HCT116 (cell line): ENCODE measurements around the gene THSD4. TPM values are rescaled to one million over a fixed set of nuclear protein-coding genes. Genes with fewer than 3 reads are reported as not detected.

Experiments
- ATAC-seq: fragments of 200-7000 bp; cut with Tn5 transposase; 2 replicates; pipeline ENCODE4 v1.9.1; 2020; ENCODE audit warnings: mild to moderate bottlenecking, moderate library complexity
- BruUV-seq: library from RNA; stranded (reverse); fragments of 400-500 nt; replicated peaks from 2 replicates; lab custom pipeline; 2021; lab: Mats Ljungman, UMichigan
- CTCF ChIA-PET: fragments of 300-600 bp; sonication (Branson Sonifier 250); formaldehyde crosslinking; loops from one replicate; lab custom pipeline; 2021; ENCODE audit warnings: antibody characterized with exemption; lab: Charles Lee
- POLR2A ChIA-PET: fragments of 300-600, 350-600 bp; sonication (Branson Sonifier 250); formaldehyde crosslinking; loops from one replicate; lab custom pipeline; 2021; ENCODE audit warnings: antibody characterized with exemption; lab: Charles Lee
- RAD21 ChIA-PET, 2 experiments: fragments of 300-600 bp; sonication (Branson Sonifier 250); formaldehyde crosslinking; loops; one replicate each; lab custom pipeline; 2023; ENCODE audit warnings: low total read pairs in 2 of 2; ENCODE audit not compliant: uncharacterized antibody in 2 of 2, unreplicated experiment in 2 of 2, low non-redundant PET in 1 of 2; lab: Charles Lee
- DNase-seq: peaks from one replicate; pipeline ENCODE4 v3.0.0-alpha.2; 2010; ENCODE audit warnings: low read depth, low spot score
- H2AFZ ChIP-seq: fragments of 200-600 bp; shearing (Covaris generic), sonication (generic); 2 replicates; pipeline ENCODE4 v1.6.1; 2017; ENCODE audit warnings: low read depth, mixed run types, mixed read lengths, antibody characterized with exemption, low read length; ENCODE audit not compliant: poor library complexity, severe bottlenecking
- H3K27ac ChIP-seq: 2 replicates; pipeline ENCODE4 v1.5.1; 2012; ENCODE audit warnings: low read depth, low read length
- H3K27me3 ChIP-seq: fragments of 200-600 bp; sonication (generic); 2 replicates; pipeline ENCODE4 v1.6.1; 2016; ENCODE audit warnings: mixed run types, low read length, mixed read lengths; ENCODE audit not compliant: insufficient read depth
- H3K36me3 ChIP-seq, 2 experiments: fragments of 200-500 bp in 1 of 2; fragments of 200-600 bp in 1 of 2; sonication (Bioruptor generic) in 1 of 2; sonication (generic) in 1 of 2; 2 replicates each; pipeline versions ENCODE4 v1.5.1 to v1.6.1; 2014 to 2016; ENCODE audit warnings: low read length in 2 of 2, inconsistent platforms in 1 of 2, mixed read lengths in 1 of 2, mixed run types in 1 of 2; ENCODE audit not compliant: insufficient read depth in 2 of 2, control insufficient read depth in 1 of 2
- H3K4me1 ChIP-seq, 2 experiments: fragments of 200-600 bp in 1 of 2; sonication (generic) in 1 of 2; 2 replicates each; pipeline versions ENCODE4 v1.5.1 to v1.6.1; 2012 to 2017; ENCODE audit warnings: low read length in 2 of 2, inconsistent platforms in 1 of 2, mild to moderate bottlenecking in 1 of 2, mixed read lengths in 1 of 2, mixed run types in 1 of 2, moderate library complexity in 1 of 2; ENCODE audit not compliant: insufficient read depth in 2 of 2, control insufficient read depth in 1 of 2
- H3K4me2 ChIP-seq: fragments of 200-600 bp; sonication (generic); 2 replicates; pipeline ENCODE4 v1.6.1; 2017; ENCODE audit warnings: mixed run types, low read length, mixed read lengths
- H3K4me3 ChIP-seq, 2 experiments: fragments of 200-600 bp in 1 of 2; sonication (generic) in 1 of 2; replicated peaks in 1 of 2; 2 replicates each; pipeline ENCODE4 v1.5.1; 2011 to 2016; ENCODE audit warnings: low read length in 2 of 2, control low read depth in 1 of 2, low read depth in 1 of 2, mild to moderate bottlenecking in 1 of 2, mixed read lengths in 1 of 2, mixed run types in 1 of 2
- H3K79me2 ChIP-seq: fragments of 200-600 bp; sonication (generic); 2 replicates; pipeline ENCODE4 v1.6.1; 2017; ENCODE audit warnings: mild to moderate bottlenecking, mixed run types, low read length, moderate library complexity, mixed read lengths; ENCODE audit not compliant: insufficient read depth
- H3K9ac ChIP-seq: fragments of 200-600 bp; sonication (generic); 2 replicates; pipeline ENCODE4 v1.6.1; 2016; ENCODE audit warnings: low read length, mixed read lengths
- H3K9me2 ChIP-seq: fragments of 200-600 bp; sonication (generic), shearing (Covaris generic); 2 replicates; pipeline ENCODE4 v1.6.1; 2017; ENCODE audit warnings: mixed run types, mild to moderate bottlenecking, moderate library complexity; ENCODE audit not compliant: insufficient read depth
- H3K9me3 ChIP-seq, 2 experiments: fragments of 200-500 bp in 1 of 2; fragments of 200-600 bp in 1 of 2; sonication (Bioruptor generic) in 1 of 2; sonication (generic) in 1 of 2; 2 replicates each; pipeline ENCODE4 v1.6.1; 2014 to 2017; ENCODE audit warnings: low read length in 2 of 2, mixed read lengths in 2 of 2, inconsistent platforms in 1 of 2, low read depth in 1 of 2, mild to moderate bottlenecking in 1 of 2, mixed run types in 1 of 2, moderate library complexity in 1 of 2; ENCODE audit not compliant: control insufficient read depth in 1 of 2, insufficient read depth in 1 of 2
- H4K20me1 ChIP-seq: fragments of 200-600 bp; sonication (generic), shearing (Covaris generic); 2 replicates; pipeline ENCODE4 v1.6.1; 2017; ENCODE audit warnings: mixed run types, mild to moderate bottlenecking, moderate library complexity; ENCODE audit not compliant: insufficient read depth
- CTCF ChIP-seq, 3 experiments: fragments of 200-600 bp in 1 of 3; sonication (generic) in 1 of 3; IDR thresholded peaks in 2 of 3; conservative IDR thresholded peaks in 1 of 3; 2 replicates each; pipeline ENCODE4 v1.5.1; 2012 to 2017; ENCODE audit warnings: low read depth in 2 of 3, low read length in 2 of 3, antibody characterized with exemption in 1 of 3, borderline replicate concordance in 1 of 3, control low read depth in 1 of 3, mild to moderate bottlenecking in 1 of 3, mixed read lengths in 1 of 3, mixed run types in 1 of 3, moderate library complexity in 1 of 3; ENCODE audit not compliant: insufficient read depth in 1 of 3
- EGR1 ChIP-seq: IDR thresholded peaks from 2 replicates; pipeline ENCODE4 v1.6.1; 2012; ENCODE audit warnings: low read depth
- ELF1 ChIP-seq: IDR thresholded peaks from 2 replicates; pipeline ENCODE4 v1.6.1; 2012; ENCODE audit warnings: low read depth, borderline replicate concordance
- EZH2phosphoT487 ChIP-seq: fragments of 200-600 bp; IDR thresholded peaks from 2 replicates; pipeline ENCODE4 v1.6.1; 2018; ENCODE audit warnings: antibody characterized with exemption, borderline replicate concordance
- FOSL1 ChIP-seq: IDR thresholded peaks from 2 replicates; pipeline ENCODE4 v1.6.1; 2012; ENCODE audit warnings: low read depth
- POLR2A ChIP-seq: IDR thresholded peaks from 2 replicates; pipeline ENCODE4 v1.7.0; 2011; ENCODE audit warnings: borderline replicate concordance; ENCODE audit not compliant: insufficient read depth, insufficient read length; ENCODE audit errors: extremely low read depth
- POLR2AphosphoS5 ChIP-seq: IDR thresholded peaks from 2 replicates; pipeline ENCODE4 v1.6.1; 2011; ENCODE audit warnings: mild to moderate bottlenecking, low read depth, low read length, moderate library complexity
- SIN3A ChIP-seq: IDR thresholded peaks from 2 replicates; pipeline ENCODE4 v1.6.1; 2012; ENCODE audit warnings: low read depth
- SP1 ChIP-seq: IDR thresholded peaks from 2 replicates; pipeline ENCODE4 v1.6.1; 2012; ENCODE audit warnings: low read depth
- SRF ChIP-seq: IDR thresholded peaks from 2 replicates; pipeline ENCODE4 v1.6.1; 2012; ENCODE audit warnings: low read depth
- TCF7L2 ChIP-seq: IDR thresholded peaks from 2 replicates; pipeline ENCODE4 v1.7.0; 2011; ENCODE audit warnings: borderline replicate concordance, inconsistent platforms; ENCODE audit not compliant: insufficient read depth, insufficient read length; ENCODE audit errors: extremely low read depth
- YY1 ChIP-seq: IDR thresholded peaks from 2 replicates; pipeline ENCODE4 v1.6.1; 2011; ENCODE audit warnings: low read length, low read depth, moderate library complexity, mild to moderate bottlenecking; ENCODE audit not compliant: insufficient replicate concordance; ENCODE audit errors: extremely low read depth
- ZFX ChIP-seq: fragments of 450-650 bp; IDR thresholded peaks from 2 replicates; pipeline ENCODE4 v1.6.1; 2017
- intact Hi-C: fragments of 100-400 bp; cut with micrococcal nuclease; formaldehyde crosslinking; loops from 2 replicates; pipeline ENCODE4 v1.10.0; 2022
- total RNA-seq: library from RNA; stranded (reverse); gene quantifications from one replicate; pipeline ENCODE4 v1.2.1, GENCODE V29; 2021; ENCODE audit not compliant: unreplicated experiment

Gene THSD4
- total RNA-seq, 1 experiment from 2014 or later, result 30.5 TPM

GRCh38 chr15:71811752-71812735 is 696.8 kb downstream of the THSD4 start:
- Histone ChIP-seq H3K4me1 (no peaks in the 10 kb centered on the region), H3K27me3 (no peaks in the 10 kb centered on the region), H3K9me3 (no peaks in the 10 kb centered on the region), H3K9ac (no peak overlapping the region), H3K9me2 (no peaks in the 10 kb centered on the region), H3K4me3 (no peak overlapping the region), H4K20me1 (no peaks in the 10 kb centered on the region)
- BruUV-seq, result no TSS peak
- ATAC-seq, result no peak
- ChIA-PET POLR2A (no interaction called here), CTCF (no interaction called here)
- TF ChIP-seq FOSL1, result no peak
- TF ChIP-seq CTCF (IDR thresholded peaks at IDR 0.05 in 2 of 3, conservative IDR thresholded peaks at IDR 0.05 in 1 of 3; ENCODE audit: borderline replicate concordance in 1 of 3, insufficient read depth in 1 of 3, low read depth in 2 of 3, low read length in 2 of 3), result no peak
- TF ChIP-seq SP1, result no peak
- no peak for TF ChIP-seq TCF7L2
- TF ChIP-seq SRF, result no peak
- TF ChIP-seq SIN3A, result no peak
- TF ChIP-seq YY1, result no peak
- no peak for TF ChIP-seq EZH2phosphoT487
- TF ChIP-seq ZFX, result no peak
- no peak for TF ChIP-seq ELF1
- no peak for TF ChIP-seq POLR2A
- no peak for TF ChIP-seq POLR2AphosphoS5
- TF ChIP-seq EGR1, result no peak
- TF ChIP-seq, all 23 proteins: peak for 0
- no peak overlapping the region for H3K27ac ChIP-seq
- no peaks in the 10 kb centered on the region for H3K79me2 ChIP-seq
- H2AFZ ChIP-seq, result no peak overlapping the region
- RAD21 ChIA-PET, result no interaction called here
- H3K4me2 ChIP-seq, result no peak overlapping the region
- H3K36me3 ChIP-seq, result no peaks in the 10 kb centered on the region
- DNase-seq, result no peak
- intact Hi-C loops, result no loop called here
